SK-N-SH (cell line): ENCODE measurements around the gene CCNA2.
A peak's percentile ranks its signal among the peaks of the same experiment; 100 is the strongest.

Source experiments
- POLR2AphosphoS5 ChIP-seq: IDR thresholded peaks from 2 replicates; pipeline ENCODE4 v1.6.1; 2012; ENCODE audit warnings: low read depth, low read length
- TEAD4 ChIP-seq: IDR thresholded peaks from 2 replicates; pipeline ENCODE4 v1.4.0; 2012; ENCODE audit warnings: mild to moderate bottlenecking, borderline replicate concordance; ENCODE audit not compliant: insufficient read depth
- TF ChIP-seq, protein P1 (sequence below): IDR thresholded peaks from 2 replicates; pipeline ENCODE4 v1.4.0; 2012; ENCODE audit warnings: low read depth
- TF ChIP-seq, protein P2 (sequence below): fragments of 200-600 bp; sonication (generic); IDR thresholded peaks from 2 replicates; pipeline ENCODE4 v1.6.1; 2017; ENCODE audit warnings: antibody characterized with exemption, mild to moderate bottlenecking, moderate library complexity

DNA sequence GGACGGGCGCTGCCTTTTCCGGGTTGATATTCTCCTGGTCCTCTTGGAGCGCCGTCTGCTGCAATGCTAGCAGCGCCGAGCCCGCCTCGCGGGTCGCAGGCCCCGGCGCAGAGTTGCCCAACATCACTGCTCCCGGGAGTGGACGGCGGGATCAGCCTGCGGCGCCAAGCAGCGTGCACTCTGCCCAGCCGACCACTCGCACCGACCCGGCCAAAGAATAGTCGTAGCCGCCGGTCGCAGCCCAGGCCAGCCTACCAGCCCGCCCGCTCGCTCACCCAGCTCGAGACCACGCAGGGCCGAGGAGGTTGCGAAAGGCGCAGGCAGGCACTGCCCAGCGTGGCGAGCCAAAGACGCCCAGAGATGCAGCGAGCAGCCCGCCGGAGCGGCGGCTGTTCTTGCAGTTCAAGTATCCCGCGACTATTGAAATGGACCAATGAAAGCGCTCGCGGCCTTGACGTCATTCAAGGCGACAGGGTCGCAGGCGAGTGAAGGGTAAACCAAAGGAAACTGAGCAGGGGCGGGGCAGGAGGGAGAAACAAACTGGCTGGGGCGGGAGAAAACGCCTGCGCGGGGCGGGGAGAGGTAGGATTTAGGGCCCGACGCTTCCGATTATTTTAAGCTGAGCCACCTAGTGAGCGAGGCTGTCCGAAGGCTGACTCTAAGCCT is at the start of gene CCNA2:
- TF ChIP-seq, protein P1, sequence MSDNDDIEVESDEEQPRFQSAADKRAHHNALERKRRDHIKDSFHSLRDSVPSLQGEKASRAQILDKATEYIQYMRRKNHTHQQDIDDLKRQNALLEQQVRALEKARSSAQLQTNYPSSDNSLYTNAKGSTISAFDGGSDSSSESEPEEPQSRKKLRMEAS: peak; percentile 85
- TF ChIP-seq, protein P2, sequence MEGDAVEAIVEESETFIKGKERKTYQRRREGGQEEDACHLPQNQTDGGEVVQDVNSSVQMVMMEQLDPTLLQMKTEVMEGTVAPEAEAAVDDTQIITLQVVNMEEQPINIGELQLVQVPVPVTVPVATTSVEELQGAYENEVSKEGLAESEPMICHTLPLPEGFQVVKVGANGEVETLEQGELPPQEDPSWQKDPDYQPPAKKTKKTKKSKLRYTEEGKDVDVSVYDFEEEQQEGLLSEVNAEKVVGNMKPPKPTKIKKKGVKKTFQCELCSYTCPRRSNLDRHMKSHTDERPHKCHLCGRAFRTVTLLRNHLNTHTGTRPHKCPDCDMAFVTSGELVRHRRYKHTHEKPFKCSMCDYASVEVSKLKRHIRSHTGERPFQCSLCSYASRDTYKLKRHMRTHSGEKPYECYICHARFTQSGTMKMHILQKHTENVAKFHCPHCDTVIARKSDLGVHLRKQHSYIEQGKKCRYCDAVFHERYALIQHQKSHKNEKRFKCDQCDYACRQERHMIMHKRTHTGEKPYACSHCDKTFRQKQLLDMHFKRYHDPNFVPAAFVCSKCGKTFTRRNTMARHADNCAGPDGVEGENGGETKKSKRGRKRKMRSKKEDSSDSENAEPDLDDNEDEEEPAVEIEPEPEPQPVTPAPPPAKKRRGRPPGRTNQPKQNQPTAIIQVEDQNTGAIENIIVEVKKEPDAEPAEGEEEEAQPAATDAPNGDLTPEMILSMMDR: no peak
- TF ChIP-seq POLR2AphosphoS5: peak; percentile 77
- no peak for TF ChIP-seq TEAD4
